Naive B cell (primary cell): ENCODE results near the gene FBXO41. TPM values are rescaled to one million over a fixed set of nuclear protein-coding genes. Genes with fewer than 3 reads are reported as not detected.

Experiments used
- ATAC-seq, 2 donors: fragments of 150-1000 bp; cut with Tn5 transposase; 2 replicates each; pipeline ENCODE4 v1.10.0; 2021; ENCODE audit warnings: low read depth in 2 of 2, mild to moderate bottlenecking in 2 of 2, moderate library complexity in 2 of 2
- DNase-seq: peaks from one replicate; pipeline ENCODE4 v3.0.0; 2022
- H3K27ac Mint-ChIP-seq, 6 donors: one replicate each; pipeline ENCODE4 v1.8.0; 2020 to 2022; ENCODE audit warnings: mild to moderate bottlenecking in 6 of 6, mixed read lengths in 6 of 6, moderate library complexity in 5 of 6, inconsistent platforms in 2 of 6
- H3K27me3 Mint-ChIP-seq, 3 donors: one replicate each; pipeline ENCODE4 v1.8.0; 2021 to 2022; ENCODE audit warnings: mixed read lengths in 3 of 3, mild to moderate bottlenecking in 1 of 3
- H3K36me3 Mint-ChIP-seq, 2 donors: one replicate each; pipeline ENCODE4 v1.8.0; 2020 to 2022; ENCODE audit warnings: mixed read lengths in 2 of 2, inconsistent platforms in 1 of 2, mild to moderate bottlenecking in 1 of 2
- H3K4me1 Mint-ChIP-seq, 3 donors: one replicate each; pipeline ENCODE4 v1.8.0; 2020 to 2022; ENCODE audit warnings: mixed read lengths in 3 of 3, inconsistent platforms in 1 of 3, mild to moderate bottlenecking in 1 of 3, moderate library complexity in 1 of 3
- H3K4me3 Mint-ChIP-seq, 8 donors: one replicate each; pipeline ENCODE4 v1.8.0; 2020 to 2022; ENCODE audit warnings: mild to moderate bottlenecking in 8 of 8, mixed read lengths in 8 of 8, moderate library complexity in 8 of 8, inconsistent platforms in 2 of 8
- H3K9me3 Mint-ChIP-seq, 7 donors: one replicate each; pipeline ENCODE4 v1.8.0; 2020 to 2022; ENCODE audit warnings: mixed read lengths in 7 of 7, mild to moderate bottlenecking in 5 of 7, inconsistent platforms in 2 of 7, moderate library complexity in 1 of 7
- polyA plus RNA-seq, 6 donors: library from polyadenylated mRNA; unstranded; fragments of 300-500 nt; fragmentation: Illumina TruSeq; gene quantifications; one replicate each; pipeline ENCODE4 v1.2.3, GENCODE V29; 2021; ENCODE audit warnings: low read depth in 6 of 6

Gene FBXO41, protein sequence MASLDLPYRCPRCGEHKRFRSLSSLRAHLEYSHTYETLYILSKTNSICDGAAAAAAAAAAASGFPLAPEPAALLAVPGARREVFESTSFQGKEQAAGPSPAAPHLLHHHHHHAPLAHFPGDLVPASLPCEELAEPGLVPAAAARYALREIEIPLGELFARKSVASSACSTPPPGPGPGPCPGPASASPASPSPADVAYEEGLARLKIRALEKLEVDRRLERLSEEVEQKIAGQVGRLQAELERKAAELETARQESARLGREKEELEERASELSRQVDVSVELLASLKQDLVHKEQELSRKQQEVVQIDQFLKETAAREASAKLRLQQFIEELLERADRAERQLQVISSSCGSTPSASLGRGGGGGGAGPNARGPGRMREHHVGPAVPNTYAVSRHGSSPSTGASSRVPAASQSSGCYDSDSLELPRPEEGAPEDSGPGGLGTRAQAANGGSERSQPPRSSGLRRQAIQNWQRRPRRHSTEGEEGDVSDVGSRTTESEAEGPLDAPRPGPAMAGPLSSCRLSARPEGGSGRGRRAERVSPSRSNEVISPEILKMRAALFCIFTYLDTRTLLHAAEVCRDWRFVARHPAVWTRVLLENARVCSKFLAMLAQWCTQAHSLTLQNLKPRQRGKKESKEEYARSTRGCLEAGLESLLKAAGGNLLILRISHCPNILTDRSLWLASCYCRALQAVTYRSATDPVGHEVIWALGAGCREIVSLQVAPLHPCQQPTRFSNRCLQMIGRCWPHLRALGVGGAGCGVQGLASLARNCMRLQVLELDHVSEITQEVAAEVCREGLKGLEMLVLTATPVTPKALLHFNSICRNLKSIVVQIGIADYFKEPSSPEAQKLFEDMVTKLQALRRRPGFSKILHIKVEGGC
- 1 to 10 TPM in 4 of 6 donors, under 1 TPM in 1, not detected in 1; 0.79 to 2.3 (median 1.1) TPM for polyA plus RNA-seq

DNA sequence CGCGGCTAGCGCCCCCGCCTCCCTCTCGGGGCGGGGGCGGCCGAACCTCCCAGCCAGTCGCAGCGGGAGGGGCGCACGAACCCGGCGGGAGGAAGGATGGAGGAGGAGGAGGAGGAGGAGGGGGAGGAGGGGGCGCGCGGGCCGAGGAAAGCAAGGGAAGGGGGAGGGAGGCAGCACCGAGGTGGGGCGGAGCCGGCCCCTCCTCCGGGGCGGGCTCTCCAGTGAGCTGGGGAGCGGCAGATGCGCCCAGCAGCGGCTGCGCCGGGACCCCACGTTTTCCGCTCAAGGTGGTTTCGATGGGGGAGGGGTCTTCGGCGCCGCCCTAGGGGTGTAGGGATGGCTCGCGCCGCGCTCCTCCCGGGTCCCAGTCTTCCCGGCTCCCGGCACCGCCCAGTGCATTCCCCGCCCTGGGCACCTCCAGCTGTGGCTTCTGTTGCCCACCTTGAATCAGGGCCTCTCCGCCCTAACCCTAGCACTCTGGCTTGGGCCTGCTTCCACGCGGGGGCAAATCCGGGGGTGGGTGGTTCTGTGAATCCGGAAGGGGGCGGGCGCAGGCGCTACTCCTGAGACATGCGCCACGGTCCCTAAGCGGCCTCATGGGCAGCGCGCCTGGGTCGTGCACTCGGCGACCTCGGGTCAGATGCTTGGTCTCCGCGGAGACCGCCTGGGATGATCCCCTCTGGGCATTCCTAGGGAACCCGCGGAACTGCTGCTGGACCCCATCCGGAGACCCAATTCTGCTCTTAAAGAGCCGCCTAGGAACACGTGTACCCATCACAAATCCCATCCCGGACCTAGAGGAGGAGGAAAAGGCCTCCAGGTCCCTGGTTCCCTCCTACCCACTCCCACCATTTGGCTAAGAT, at the start of gene FBXO41:
Gene FBXO41 (minus strand): TSS at position 183 of the 863 bp plus-strand sequence. CDS start 14,848 bp downstream, outside the sequence.
- peaks cover 0 to 6% (median 0%) of the 10 kb centered on the region in 3 donors for H3K27me3 Mint-ChIP-seq
- H3K4me1 Mint-ChIP-seq: peaks cover 27 to 33% (median 27%) of the 10 kb centered on the region in 3 donors
- peak within 1 kb of the TSS; percentile 68 to 93 (median 84) for H3K27ac Mint-ChIP-seq
- H3K4me3 Mint-ChIP-seq: peak within 1 kb of the TSS; percentile 77 to 94 (median 88)
- no peaks in the 10 kb centered on the region for H3K36me3 Mint-ChIP-seq
- no peaks in the 10 kb centered on the region for H3K9me3 Mint-ChIP-seq
- ATAC-seq: peak; percentile 53 to 58
- peak; percentile 70 for DNase-seq

DNA sequence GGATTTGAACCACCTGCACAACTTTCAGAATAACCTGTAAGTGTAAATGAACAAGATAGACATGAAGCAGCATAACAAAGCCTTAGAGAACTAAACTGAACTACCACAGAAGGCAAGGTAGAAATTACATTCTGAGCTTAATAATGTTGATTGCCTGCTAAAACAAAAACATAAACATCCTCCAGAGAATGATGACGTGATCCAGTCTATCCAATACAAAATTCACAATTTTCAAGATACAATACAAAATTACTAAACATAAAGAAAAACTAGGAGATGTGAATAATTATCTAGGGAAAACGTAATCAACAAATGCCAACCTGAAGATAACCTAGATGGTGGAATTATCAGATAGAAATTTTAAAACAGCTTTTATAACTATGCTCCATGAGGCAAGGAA, 49.8 kb upstream of the FBXO41 start:
- DNase-seq (no peak), ATAC-seq (no peak)
- H3K4me1 Mint-ChIP-seq: peaks cover 4 to 10% (median 9%) of the 10 kb centered on the region in 3 donors
- no peaks in the 10 kb centered on the region for H3K36me3 Mint-ChIP-seq
- H3K4me3 Mint-ChIP-seq: no peak overlapping the region
- H3K27ac Mint-ChIP-seq: no peak overlapping the region
- H3K9me3 Mint-ChIP-seq: peaks cover 0 to 30% (median 13%) of the 10 kb centered on the region in 7 donors
- peaks cover 8 to 29% (median 15%) of the 10 kb centered on the region in 3 donors for H3K27me3 Mint-ChIP-seq

DNA sequence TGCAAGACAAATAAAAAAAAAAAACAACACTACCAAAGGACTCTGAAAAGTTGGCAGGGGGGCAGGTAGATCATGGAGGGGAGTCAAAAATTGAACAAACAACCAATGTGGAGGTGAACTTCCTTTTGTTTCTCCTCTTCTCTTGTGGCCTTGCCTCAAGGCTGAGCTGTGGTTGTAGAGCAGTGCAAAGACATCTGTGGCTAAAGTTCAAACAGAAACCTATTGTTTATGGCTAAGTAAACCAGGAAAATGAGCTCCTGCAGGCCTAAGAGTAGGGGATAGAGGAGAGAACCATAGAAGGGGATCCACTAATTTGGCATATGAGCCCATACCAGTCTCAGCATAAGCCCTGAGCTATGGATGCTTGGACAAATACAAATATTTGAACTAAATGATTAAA, 49.3 kb upstream of the FBXO41 start:
- ATAC-seq (no peak), DNase-seq (no peak)
- H3K4me3 Mint-ChIP-seq: no peak overlapping the region
- peaks cover 0 to 35% (median 13%) of the 10 kb centered on the region in 7 donors for H3K9me3 Mint-ChIP-seq
- peaks cover 4 to 10% (median 9%) of the 10 kb centered on the region in 3 donors for H3K4me1 Mint-ChIP-seq
- no peaks in the 10 kb centered on the region for H3K36me3 Mint-ChIP-seq
- no peak overlapping the region for H3K27ac Mint-ChIP-seq
- H3K27me3 Mint-ChIP-seq: peaks cover 8 to 34% (median 20%) of the 10 kb centered on the region in 3 donors

DNA sequence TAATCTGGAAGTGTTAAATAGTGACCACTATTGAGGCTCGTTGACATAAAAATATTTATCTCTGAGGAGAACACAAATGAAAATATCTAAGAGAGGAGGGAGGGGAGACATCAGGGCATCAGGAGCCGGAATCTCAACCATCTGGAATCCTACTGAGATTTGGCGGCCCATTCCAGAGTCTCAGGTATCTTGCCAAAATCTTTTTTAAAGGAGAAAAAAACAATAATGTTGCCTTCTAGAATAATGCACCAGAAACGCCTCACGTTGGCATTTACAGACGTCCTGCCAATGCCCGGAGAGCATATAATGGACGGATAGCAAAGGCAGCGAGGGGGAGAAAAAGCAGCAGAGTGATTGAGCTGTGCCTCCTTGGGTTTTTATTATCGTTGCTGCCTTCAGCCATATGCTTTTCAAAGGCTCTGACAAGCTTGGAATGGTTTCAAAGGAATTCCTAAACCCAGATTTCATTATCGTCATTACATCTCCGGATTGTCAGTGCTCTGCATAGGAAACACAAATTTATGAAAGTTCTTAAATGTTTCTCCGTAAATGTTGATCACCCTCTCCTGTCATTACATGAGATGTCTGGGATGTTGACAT, 39.9 kb upstream of the FBXO41 start:
- Mint-ChIP-seq H3K4me1 (no peaks in the 10 kb centered on the region), H3K9me3 (peaks cover 0 to 10% (median 3%) of the 10 kb centered on the region in 7 donors), H3K27ac (peak overlapping the region in 1 of 6 donors; percentile 40), H3K27me3 (peaks cover 42 to 73% (median 62%) of the 10 kb centered on the region in 3 donors), H3K4me3 (no peak overlapping the region), H3K36me3 (no peaks in the 10 kb centered on the region)
- ATAC-seq (no peak), DNase-seq (no peak)

DNA sequence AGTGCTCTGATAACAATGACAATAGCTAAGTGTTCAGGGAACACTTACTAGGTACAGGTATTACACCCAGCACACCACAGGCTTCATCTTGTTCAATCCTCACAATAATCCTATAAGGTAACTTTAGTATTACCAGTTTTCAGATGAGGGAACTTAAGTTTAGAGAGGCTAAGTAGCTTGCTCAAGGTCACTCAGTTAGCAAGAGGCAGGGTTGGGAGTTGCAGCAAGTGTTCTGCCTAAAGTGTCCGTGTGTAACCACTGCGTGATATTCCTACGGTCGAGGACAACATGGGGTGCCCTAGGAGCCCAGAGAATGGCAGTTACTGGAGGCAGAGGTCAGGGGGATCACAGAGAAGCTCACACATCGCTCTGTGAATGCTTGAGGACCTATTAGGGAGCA, 39.3 kb upstream of the FBXO41 start:
- Mint-ChIP-seq H3K36me3 (no peaks in the 10 kb centered on the region), H3K9me3 (peaks cover 0 to 4% (median 3%) of the 10 kb centered on the region in 7 donors), H3K27me3 (peaks cover 45 to 69% (median 62%) of the 10 kb centered on the region in 3 donors), H3K4me3 (no peak overlapping the region), H3K27ac (no peak overlapping the region), H3K4me1 (no peaks in the 10 kb centered on the region)
- no peak for ATAC-seq
- DNase-seq: no peak

DNA sequence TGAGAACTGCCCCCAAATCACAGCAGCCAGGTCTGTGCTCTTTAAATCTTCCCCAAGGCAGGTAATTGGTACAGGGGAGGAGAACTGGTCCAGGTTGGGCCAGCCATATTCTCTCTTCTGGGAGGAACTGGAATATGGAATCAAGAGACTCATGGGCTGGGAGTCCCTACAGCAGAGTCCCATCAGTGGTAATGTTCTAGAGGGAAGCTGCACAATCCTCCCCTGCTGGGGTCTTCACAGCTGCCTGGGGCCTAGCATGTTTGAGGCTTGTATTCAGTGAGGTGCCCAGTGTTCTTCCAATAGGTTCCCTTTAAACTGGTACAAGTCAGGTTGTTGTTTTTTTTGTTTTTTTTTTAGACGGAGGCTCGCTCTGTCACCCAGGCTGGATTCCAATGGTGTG, 30.2 kb upstream of the FBXO41 start:
- no peak for DNase-seq
- no peak for ATAC-seq
- Mint-ChIP-seq H3K27ac (no peak overlapping the region), H3K36me3 (no peaks in the 10 kb centered on the region), H3K4me3 (no peak overlapping the region), H3K4me1 (no peaks in the 10 kb centered on the region), H3K27me3 (peaks cover 46 to 62% (median 58%) of the 10 kb centered on the region in 3 donors), H3K9me3 (peaks cover 0 to 9% (median 6%) of the 10 kb centered on the region in 7 donors)

DNA sequence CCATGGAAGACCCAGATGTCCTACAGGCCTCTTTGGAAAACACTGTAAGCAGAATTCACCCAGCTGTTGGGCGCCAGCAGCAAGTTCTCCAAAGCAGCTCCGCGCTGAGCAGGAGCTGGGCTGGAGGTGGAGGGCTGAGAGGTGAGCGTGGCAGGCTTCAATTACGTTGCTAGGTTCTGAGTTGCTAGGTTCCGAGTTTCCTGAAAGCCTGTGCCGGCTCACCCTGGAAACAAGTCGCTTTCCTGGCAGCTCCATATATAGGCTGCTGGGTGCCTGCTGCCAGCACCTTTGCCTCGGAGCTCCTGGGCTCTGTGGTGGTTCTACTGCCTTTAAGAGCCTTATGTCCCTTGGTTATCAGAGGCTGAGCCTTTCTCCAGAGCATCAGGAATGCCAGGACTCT, 23.4 kb upstream of the FBXO41 start:
- Mint-ChIP-seq H3K4me3 (no peak overlapping the region), H3K4me1 (no peaks in the 10 kb centered on the region), H3K27me3 (peaks cover 39 to 54% (median 40%) of the 10 kb centered on the region in 3 donors), H3K9me3 (peaks cover 0 to 9% (median 6%) of the 10 kb centered on the region in 7 donors), H3K36me3 (no peaks in the 10 kb centered on the region), H3K27ac (no peak overlapping the region)
- DNase-seq (no peak), ATAC-seq (no peak)

DNA sequence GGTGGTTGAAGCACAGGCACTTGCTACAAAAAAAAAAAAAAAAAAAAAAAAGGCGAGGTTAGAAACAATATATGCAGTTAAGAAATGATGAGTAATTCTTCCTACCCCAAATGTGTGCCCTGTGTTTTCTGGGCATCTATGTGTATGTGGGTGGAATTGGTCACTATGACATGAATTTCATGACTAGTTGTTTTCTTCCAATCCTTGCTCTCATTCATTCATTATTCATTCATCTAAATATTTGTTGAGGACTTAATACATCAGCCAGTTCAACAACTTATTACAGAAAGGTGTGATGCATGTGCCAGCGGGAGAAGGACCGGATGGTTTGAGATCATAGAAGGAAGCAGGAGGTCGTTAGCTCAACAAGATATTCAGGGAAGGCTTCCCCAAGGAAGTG, 17.4 kb upstream of the FBXO41 start:
- no peak for ATAC-seq
- Mint-ChIP-seq H3K4me1 (peaks cover 0 to 1% (median 0%) of the 10 kb centered on the region in 3 donors), H3K4me3 (no peak overlapping the region), H3K27me3 (peaks cover 44 to 71% (median 58%) of the 10 kb centered on the region in 3 donors), H3K27ac (no peak overlapping the region), H3K9me3 (no peaks in the 10 kb centered on the region), H3K36me3 (peaks cover 0 to 4% of the 10 kb centered on the region in 2 donors)
- DNase-seq: no peak

DNA sequence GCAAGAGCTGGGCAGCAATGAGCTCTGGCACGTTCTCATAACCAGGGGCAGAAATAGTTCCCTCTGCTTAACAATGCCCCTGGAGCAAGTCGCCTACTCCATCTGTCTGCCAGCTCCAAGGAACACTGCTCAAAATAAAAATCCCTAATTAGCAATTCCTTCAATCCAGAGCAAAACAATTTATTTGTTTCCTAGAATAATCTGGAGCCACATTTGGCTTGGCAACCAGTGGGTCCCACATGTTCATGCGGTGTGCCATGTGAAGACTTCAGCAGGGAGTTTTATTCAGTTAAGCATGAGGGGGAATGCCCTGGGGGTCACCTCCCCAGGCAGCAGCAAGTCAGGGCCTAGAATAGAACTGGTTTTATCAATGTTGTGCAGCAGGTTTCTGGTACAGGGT, 16.6 kb upstream of the FBXO41 start:
- Mint-ChIP-seq H3K27me3 (peaks cover 51 to 75% (median 63%) of the 10 kb centered on the region in 3 donors), H3K36me3 (peaks cover 0 to 7% of the 10 kb centered on the region in 2 donors), H3K27ac (no peak overlapping the region), H3K4me3 (peak overlapping the region in 1 of 8 donors; percentile 13), H3K4me1 (peaks cover 0 to 1% (median 0%) of the 10 kb centered on the region in 3 donors), H3K9me3 (no peaks in the 10 kb centered on the region)
- no peak for DNase-seq
- ATAC-seq: no peak

DNA sequence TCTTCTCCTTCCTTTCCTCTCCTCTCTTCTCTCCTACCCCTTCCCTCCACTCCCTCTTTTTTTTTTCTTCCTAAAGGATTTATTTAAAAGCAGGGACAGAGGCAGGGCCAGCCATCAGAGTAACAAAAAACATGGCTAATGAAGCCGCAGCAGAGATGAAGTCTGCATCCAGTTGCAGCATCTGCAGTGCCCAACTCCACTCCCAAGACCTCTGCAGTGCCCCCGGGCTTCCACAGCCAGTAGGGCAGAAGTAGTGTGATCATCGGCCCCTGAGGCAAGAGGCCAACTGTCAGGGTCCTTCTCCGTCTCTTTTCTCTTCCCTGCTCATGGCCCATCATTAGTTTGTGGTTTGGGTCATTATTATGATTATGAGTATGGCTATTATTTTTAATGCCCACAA, 13.3 kb upstream of the FBXO41 start:
- Mint-ChIP-seq H3K36me3 (peaks cover 0 to 7% of the 10 kb centered on the region in 2 donors), H3K4me1 (peaks cover 0 to 7% (median under 1%) of the 10 kb centered on the region in 3 donors), H3K9me3 (peaks cover 0 to 3% (median 0%) of the 10 kb centered on the region in 7 donors), H3K27ac (no peak overlapping the region), H3K4me3 (no peak overlapping the region), H3K27me3 (peaks cover 57 to 78% (median 74%) of the 10 kb centered on the region in 3 donors)
- ATAC-seq (no peak), DNase-seq (no peak)

DNA sequence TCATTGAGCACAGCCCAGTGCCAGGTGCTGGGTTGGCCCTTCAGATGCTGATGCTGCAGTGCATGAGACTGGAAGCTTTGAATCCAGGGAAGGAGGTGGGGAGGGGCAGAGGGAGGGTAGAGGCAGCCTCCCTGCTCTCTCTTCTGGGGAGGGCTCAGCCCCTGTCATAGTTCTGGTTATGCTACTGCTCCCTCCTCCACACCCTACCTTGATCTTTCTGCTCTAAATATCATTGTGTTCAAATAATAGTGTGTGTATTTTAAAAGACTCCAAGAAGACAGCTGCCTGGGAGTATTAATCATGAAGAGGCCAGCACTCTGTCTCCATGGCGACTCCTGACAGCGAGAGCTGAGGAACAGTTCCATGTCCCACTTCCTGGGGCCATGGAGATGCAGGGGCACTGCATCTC, 12.9 kb upstream of the FBXO41 start:
- ATAC-seq (no peak), DNase-seq (no peak)
- Mint-ChIP-seq H3K27me3 (peaks cover 53 to 78% (median 70%) of the 10 kb centered on the region in 3 donors), H3K27ac (no peak overlapping the region), H3K4me1 (peaks cover 0 to 7% (median 4%) of the 10 kb centered on the region in 3 donors), H3K4me3 (no peak overlapping the region), H3K9me3 (peaks cover 0 to 3% (median 0%) of the 10 kb centered on the region in 7 donors), H3K36me3 (peaks cover 0 to 7% of the 10 kb centered on the region in 2 donors)

DNA sequence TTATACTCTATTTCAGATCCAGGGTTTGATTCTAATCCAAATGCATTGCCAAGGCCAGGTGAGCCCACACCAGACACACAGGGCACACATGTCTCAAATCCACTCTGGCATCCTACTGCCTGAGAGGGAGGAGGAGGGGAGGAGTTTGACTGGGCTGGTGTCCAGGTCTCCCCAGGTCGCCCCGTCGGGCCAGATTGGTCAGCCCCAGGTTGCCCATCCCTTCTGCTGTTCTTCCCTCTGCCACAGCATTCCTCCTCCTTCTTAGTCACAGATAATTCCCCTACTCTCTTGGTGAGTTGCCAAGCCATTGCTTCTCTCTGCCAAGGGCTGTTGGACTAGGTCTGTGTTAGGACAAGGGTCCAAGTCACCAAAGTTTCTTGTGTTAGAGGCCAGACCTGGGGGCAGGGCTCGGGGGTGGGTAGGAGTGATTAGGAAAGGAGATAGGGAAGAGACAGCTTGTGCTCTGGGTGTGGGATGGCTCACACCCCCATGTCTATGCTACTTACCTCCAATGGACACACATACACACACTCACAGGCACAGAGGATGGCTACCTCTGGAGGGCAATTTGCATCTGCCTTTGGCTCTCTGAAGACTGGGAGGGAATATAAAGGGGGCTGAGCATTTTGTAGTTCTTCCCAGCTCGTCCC, 11.6 kb upstream of the FBXO41 start:
- no peak overlapping the region for H3K27ac Mint-ChIP-seq
- peaks cover 0 to 14% of the 10 kb centered on the region in 2 donors for H3K36me3 Mint-ChIP-seq
- H3K27me3 Mint-ChIP-seq: peaks cover 52 to 79% (median 64%) of the 10 kb centered on the region in 3 donors
- ATAC-seq (no peak), DNase-seq (no peak)
- H3K4me3 Mint-ChIP-seq: peak overlapping the region in 2 of 8 donors; percentile 18 to 51
- peaks cover 5 to 17% (median 17%) of the 10 kb centered on the region in 3 donors for H3K4me1 Mint-ChIP-seq
- H3K9me3 Mint-ChIP-seq: peaks cover 0 to 3% (median 0%) of the 10 kb centered on the region in 7 donors
